ENCODE measurements around the gene TBCK. TPM values are rescaled to one million over a fixed set of nuclear protein-coding genes. Genes with fewer than 3 reads are reported as not detected.

TBCK gene
- total and polyA plus RNA-seq, 9 of the 15 experiments (the other 6 are each of a cell fraction or from before 2014, with no cell fraction given), result 5.3 to 26.6 (median 16.2) TPM

DNA sequence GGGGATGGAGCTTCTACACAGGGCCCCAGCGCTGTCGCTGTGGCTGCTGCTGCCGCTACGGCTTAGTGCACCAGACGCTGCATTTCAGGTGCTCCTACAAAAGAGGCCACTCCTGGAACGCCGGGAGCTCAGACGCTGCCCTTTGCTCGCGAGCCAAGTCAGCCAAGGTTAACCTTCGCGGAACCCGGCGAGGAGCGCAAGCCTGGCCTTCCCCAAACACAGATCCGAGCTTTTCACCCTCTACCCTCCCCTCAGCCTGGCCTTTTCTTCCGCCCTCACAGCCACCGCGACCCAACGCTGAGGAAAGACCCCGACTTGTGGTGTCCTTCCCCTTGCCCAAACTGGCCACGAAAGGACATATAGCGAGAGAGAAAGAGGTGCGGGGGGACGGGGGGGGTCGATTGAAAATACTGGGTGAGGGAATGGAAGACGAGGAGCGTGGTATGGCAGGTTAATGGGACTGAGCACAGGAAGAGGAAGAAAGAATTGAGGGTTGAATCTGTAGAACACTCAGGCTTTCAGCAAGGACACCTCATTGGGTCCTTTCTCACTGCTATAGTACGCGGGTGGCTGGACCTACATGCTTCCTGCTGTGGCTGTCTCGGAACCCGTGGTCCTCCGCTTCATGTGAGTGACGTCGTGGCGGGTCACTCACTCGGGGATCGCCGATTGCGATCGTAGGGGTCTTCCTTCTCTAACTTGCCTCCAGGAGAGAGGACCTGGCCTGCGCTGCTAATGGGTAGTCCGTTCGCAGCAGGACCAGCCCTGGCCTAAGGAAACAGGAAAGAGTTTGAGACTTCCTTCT lies at the start of gene TBCK, which contains the start of gene AIMP1 (continued):
- TF ChIP-seq FOXM1 (IDR thresholded peaks at IDR 0.05; ENCODE audit: low read depth) (no peak), FOXM1 (CRISPR knock-in tag; IDR thresholded peaks at IDR 0.05; ENCODE audit: low read depth) (no peak), ZNF263 (CRISPR knock-in tag; IDR thresholded peaks at IDR 0.05; ENCODE audit: borderline replicate concordance) (no peak), TOE1 (IDR thresholded peaks at IDR 0.05; ENCODE audit: borderline replicate concordance) (peak; percentile 81), TOE1 (CRISPR knock-in tag; IDR thresholded peaks at IDR 0.05; ENCODE audit: borderline replicate concordance, low read depth) (no peak), ZNF280A (IDR thresholded peaks at IDR 0.05; ENCODE audit: low read depth, partially characterized antibody) (no peak), STAG1 (CRISPR knock-in tag; IDR thresholded peaks at IDR 0.05; ENCODE audit: borderline replicate concordance) (no peak), CSDE1 (IDR thresholded peaks at IDR 0.05) (peak in 1 of 2 experiments; percentile 68; a peak in 2 of 4 replicates), FOXK1 (CRISPR knock-in tag; IDR thresholded peaks at IDR 0.05; ENCODE audit: borderline replicate concordance) (no peak), TFAM (CRISPR knock-in tag; conservative IDR thresholded peaks at IDR 0.05) (no peak), SNIP1 (IDR thresholded peaks at IDR 0.05; ENCODE audit: low read depth) (no peak)
- TF ChIP-seq, protein P1, sequence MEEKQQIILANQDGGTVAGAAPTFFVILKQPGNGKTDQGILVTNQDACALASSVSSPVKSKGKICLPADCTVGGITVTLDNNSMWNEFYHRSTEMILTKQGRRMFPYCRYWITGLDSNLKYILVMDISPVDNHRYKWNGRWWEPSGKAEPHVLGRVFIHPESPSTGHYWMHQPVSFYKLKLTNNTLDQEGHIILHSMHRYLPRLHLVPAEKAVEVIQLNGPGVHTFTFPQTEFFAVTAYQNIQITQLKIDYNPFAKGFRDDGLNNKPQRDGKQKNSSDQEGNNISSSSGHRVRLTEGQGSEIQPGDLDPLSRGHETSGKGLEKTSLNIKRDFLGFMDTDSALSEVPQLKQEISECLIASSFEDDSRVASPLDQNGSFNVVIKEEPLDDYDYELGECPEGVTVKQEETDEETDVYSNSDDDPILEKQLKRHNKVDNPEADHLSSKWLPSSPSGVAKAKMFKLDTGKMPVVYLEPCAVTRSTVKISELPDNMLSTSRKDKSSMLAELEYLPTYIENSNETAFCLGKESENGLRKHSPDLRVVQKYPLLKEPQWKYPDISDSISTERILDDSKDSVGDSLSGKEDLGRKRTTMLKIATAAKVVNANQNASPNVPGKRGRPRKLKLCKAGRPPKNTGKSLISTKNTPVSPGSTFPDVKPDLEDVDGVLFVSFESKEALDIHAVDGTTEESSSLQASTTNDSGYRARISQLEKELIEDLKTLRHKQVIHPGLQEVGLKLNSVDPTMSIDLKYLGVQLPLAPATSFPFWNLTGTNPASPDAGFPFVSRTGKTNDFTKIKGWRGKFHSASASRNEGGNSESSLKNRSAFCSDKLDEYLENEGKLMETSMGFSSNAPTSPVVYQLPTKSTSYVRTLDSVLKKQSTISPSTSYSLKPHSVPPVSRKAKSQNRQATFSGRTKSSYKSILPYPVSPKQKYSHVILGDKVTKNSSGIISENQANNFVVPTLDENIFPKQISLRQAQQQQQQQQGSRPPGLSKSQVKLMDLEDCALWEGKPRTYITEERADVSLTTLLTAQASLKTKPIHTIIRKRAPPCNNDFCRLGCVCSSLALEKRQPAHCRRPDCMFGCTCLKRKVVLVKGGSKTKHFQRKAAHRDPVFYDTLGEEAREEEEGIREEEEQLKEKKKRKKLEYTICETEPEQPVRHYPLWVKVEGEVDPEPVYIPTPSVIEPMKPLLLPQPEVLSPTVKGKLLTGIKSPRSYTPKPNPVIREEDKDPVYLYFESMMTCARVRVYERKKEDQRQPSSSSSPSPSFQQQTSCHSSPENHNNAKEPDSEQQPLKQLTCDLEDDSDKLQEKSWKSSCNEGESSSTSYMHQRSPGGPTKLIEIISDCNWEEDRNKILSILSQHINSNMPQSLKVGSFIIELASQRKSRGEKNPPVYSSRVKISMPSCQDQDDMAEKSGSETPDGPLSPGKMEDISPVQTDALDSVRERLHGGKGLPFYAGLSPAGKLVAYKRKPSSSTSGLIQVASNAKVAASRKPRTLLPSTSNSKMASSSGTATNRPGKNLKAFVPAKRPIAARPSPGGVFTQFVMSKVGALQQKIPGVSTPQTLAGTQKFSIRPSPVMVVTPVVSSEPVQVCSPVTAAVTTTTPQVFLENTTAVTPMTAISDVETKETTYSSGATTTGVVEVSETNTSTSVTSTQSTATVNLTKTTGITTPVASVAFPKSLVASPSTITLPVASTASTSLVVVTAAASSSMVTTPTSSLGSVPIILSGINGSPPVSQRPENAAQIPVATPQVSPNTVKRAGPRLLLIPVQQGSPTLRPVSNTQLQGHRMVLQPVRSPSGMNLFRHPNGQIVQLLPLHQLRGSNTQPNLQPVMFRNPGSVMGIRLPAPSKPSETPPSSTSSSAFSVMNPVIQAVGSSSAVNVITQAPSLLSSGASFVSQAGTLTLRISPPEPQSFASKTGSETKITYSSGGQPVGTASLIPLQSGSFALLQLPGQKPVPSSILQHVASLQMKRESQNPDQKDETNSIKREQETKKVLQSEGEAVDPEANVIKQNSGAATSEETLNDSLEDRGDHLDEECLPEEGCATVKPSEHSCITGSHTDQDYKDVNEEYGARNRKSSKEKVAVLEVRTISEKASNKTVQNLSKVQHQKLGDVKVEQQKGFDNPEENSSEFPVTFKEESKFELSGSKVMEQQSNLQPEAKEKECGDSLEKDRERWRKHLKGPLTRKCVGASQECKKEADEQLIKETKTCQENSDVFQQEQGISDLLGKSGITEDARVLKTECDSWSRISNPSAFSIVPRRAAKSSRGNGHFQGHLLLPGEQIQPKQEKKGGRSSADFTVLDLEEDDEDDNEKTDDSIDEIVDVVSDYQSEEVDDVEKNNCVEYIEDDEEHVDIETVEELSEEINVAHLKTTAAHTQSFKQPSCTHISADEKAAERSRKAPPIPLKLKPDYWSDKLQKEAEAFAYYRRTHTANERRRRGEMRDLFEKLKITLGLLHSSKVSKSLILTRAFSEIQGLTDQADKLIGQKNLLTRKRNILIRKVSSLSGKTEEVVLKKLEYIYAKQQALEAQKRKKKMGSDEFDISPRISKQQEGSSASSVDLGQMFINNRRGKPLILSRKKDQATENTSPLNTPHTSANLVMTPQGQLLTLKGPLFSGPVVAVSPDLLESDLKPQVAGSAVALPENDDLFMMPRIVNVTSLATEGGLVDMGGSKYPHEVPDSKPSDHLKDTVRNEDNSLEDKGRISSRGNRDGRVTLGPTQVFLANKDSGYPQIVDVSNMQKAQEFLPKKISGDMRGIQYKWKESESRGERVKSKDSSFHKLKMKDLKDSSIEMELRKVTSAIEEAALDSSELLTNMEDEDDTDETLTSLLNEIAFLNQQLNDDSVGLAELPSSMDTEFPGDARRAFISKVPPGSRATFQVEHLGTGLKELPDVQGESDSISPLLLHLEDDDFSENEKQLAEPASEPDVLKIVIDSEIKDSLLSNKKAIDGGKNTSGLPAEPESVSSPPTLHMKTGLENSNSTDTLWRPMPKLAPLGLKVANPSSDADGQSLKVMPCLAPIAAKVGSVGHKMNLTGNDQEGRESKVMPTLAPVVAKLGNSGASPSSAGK (IDR thresholded peaks at IDR 0.05), result no peak

Data from K562 (cell line).